ENCODE results near the gene ABL2. TPM values are rescaled to one million over a fixed set of nuclear protein-coding genes. Genes with fewer than 3 reads are reported as not detected.
A peak's percentile ranks its signal among the peaks of the same experiment; 100 is the strongest.
"Not testable (repeated sequence)": the region's sequence is repeated elsewhere in the genome, so short reads cannot be mapped to it uniquely, and the experiment has no call there.

The ABL2 gene
- total RNA-seq, 1 experiment from 2014 or later = 42.2 TPM

DNA sequence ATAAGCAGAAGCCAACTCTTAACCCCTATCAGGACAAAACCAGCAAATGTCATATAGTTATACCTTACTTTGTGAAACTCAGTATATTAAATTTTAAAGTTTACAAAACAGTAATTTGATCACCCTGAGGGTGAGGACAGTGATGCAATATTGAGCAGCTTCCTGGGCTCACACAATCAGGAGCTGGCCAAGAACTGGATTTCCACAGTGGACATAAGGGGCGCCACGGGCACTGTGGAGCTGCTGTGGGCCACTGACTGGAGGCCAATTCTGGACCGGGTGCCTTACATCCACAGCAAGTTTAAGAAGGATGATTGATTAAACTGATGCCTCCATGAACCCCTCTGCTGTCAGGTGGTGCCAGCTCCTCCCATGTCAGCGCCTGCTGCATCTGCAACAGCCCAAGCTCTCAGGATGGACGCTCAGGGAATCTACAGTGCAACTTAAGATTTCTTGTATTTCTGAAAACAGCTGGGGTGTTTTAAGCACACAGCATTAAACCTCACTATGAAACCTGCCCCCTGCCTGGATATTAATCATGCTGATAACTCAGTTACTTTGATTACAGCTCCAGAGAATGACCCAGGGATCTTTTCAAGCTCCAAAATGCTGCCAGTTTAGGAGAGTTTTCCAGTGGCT lies 91.7 kb downstream of the ABL2 start:
- no peak for DNase-seq (ENCODE audit: low read depth)

GRCh38 chr1:179135707-179136106 lies 93.8 kb downstream of the ABL2 start:
- DNase-seq (ENCODE audit: low read depth) = not testable (repeated sequence)

GRCh38 chr1:179135168-179135567 lies 94.3 kb downstream of the ABL2 start:
- DNase-seq (ENCODE audit: low read depth) = not testable (repeated sequence)

GRCh38 chr1:179129702-179130473 lies 99.6 kb downstream of the ABL2 start:
- peak; percentile 58 for DNase-seq (ENCODE audit: low read depth)

GRCh38 chr1:179128520-179128919 lies 101.0 kb downstream of the ABL2 start:
- no peak for DNase-seq (ENCODE audit: low read depth)

DNA sequence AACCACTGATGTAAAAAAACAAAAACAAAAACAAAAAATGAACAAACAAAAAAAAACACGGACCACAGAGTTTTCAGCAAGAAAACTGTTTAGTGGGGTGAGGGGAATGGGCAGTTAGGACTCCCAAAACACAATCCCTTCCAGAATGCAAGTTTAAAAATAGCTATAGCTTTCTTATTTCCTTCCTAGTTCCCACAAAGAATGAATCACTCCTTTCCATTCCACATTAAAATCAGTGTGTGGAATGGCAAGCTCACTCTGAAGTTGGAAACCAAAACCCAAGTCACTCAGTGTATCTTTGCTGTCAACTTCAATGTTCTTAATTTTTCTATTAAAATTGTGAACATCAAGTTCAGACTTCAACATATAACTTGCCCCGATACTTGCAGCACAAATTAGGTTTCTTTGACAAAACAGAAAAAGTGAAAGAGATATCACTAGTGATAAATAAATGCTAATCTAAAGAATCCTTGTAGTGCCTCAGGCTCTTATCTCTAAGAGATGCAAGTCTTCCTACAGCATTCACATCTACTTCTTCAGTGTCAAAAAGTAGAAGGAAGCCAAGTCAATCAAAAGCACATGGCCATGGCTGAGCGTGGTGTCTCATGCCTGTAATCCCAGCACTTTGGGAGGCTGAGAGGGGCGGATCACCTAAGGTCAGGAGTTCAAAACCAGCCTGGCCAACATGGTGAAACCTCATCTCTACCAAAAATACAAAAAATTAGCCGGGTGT lies 102.1 kb downstream of the ABL2 start:
- DNase-seq (ENCODE audit: low read depth) = peak; percentile 67

DNA sequence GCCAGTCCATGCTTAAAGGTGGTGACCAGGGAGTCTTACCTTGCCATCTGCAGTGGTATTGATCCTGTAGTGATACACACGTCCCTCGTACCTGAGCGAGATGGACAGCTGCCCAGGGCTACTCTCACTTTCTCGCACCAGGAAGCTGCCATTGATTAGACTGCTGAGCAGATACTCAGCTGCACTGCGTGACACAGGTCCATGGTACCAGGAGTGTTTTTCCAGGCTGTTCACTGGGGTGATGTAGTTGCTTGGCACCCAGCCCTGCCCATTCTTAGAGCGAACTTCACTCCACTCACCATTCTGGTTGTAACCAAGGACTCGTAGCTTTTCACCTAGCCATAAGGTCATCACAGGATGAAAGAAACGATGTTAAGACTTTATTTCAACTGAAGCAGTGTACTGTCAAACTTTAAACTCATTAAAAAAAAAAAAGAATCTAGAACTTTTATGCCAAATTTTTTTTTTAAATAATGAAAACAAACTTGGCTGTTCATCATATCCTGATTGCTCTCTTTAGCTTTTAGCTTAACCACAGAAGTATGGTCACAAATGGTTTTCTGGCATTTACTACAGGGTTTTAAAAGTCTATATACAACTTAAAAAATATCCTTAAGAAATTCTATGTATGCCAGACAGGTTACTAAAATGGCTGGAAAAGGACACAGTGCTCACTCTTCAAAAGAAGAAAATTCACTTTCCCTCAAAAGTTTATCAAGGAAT lies 103.0 kb downstream of the ABL2 start:
- DNase-seq (ENCODE audit: low read depth) = no peak

DNA sequence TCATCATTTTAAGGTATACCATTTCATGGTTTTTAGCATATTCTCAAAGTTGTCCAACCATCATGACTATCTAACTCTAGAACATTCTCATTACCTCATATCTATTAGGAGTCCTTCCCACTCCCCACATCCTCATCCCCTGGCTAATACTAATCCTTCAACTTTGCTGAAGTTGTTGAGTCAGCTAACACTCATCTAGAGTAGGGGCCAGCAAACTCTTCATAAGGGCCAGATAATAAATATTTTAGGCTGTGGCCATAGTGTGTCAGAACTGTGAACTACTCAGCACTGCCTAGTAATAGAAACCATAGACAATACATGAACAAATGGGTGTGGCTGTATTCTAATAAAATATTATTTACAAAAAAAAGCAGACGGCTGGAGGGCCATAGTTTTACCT lies 104.6 kb downstream of the ABL2 start:
- peak; percentile 73 for DNase-seq (ENCODE audit: low read depth)

GRCh38 chr1:179121159-179121938 lies 108.1 kb downstream of the ABL2 start:
- peak; percentile 57 for DNase-seq (ENCODE audit: low read depth)

DNA sequence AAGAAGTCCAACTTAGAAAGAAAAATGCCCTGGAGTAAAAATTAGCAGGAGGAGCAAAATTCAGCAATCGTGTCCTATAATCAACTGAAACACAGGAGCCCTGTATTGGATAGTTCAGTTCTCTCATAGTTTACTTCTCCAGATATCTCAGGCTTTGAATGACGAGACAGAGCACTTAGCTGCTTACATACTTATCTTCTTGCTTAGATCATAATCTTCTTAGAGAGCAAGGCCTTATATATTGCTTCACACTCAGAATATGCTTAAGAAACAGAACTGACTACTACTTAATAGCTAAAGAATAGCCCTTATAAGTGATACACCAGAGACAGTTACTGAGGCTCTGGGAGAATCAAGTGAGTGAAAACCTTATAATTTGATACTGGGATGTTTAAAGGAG lies 108.7 kb downstream of the ABL2 start:
- no peak for DNase-seq (ENCODE audit: low read depth)

GRCh38 chr1:179119513-179119912 lies 110.0 kb downstream of the ABL2 start:
- no peak for DNase-seq (ENCODE audit: low read depth)

GRCh38 chr1:179115181-179115580 lies 114.3 kb downstream of the ABL2 start:
- DNase-seq (ENCODE audit: low read depth) = no peak

DNA sequence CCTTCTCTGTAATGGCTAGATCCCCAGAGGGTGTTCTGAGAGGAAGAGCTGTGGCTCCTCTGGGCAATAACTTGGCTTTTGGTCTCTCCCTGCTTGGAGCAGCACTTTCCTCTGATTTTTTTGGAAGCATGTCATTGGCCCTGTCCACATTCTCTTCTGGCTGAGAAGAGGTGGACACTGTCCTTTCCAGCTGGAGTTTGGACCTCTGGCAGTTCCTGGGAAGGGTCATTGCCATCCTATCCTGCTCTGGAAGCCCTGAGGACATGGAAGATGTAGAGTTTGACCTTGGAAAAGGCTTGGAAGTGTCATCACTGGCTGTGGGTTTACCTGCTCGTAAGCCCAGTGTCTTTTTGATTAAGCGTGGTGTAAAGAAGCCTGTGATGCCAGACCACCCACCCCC lies 120.8 kb downstream of the ABL2 start:
- DNase-seq (ENCODE audit: low read depth) = no peak

DNA sequence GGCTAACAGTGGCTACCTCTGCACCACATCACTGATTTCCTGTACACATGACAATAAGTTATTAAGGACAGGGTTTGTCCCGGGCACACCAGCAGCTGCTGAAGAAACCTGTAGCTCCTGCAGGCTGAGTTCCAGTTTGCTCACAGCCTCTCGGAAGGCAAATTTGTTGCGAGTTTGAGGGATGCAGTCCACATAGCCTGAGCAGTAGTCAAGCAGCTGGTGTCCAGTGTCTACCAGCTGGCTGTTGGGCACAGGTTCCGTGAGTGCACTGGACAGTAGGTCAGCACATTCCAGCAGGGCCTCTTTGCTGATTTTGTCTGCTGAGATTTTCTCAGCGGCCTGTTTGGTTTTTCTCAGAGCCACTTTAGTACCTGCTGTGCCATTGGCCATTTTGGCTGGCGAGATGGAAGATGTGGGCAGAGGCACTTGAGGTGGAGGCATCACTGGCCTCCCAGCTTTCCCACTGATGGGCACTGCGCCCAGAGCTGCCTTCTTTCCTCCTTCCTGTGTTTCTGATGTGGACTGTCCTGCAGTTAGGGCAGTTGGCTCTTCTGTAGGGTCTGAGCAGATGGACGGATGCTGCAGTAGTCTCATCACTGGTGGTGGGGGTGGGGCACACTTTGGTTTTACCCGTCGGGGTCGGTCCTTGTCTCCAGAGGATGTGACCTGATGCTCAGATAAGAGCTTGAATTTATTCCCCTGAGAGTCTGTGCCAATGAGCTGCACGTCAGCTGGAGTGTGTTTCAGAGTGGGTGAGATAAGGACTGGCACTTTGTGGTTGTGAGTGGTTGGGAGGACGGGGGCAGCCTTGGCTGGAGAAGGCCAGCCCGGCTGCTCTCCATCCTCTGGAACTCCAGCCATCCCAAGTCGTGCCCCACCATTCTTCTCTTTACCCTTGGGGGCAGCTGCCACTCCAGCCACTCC lies 121.5 kb downstream of the ABL2 start:
- DNase-seq (ENCODE audit: low read depth) = no peak

GRCh38 chr1:179105393-179105792 lies 124.1 kb downstream of the ABL2 start:
- DNase-seq (ENCODE audit: low read depth) = no peak

- DNase-seq (ENCODE audit: low read depth) = no peak
Measured at GRCh38 chr1:179104611-179105250, 124.7 kb downstream of the ABL2 start.

DNA sequence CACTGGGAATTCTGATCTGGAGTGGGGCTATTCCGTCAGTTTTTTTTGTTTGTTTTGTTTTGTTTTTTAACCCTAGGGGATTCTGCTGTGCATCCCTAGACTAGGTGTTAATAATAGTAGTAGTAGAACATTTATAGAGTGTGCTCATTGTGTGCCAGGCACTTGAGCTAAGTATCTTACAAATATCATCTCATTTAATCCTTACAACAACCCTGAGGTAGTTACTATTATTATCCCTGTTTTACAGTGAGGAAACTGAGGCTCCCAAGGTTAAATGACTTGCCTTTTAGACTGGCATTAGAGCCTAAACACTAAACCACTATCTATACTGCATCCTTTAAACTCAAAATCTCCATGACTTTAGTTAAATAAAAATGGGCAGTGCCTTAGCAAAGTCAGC lies 125.5 kb downstream of the ABL2 start:
- no peak for DNase-seq (ENCODE audit: low read depth)

DNA sequence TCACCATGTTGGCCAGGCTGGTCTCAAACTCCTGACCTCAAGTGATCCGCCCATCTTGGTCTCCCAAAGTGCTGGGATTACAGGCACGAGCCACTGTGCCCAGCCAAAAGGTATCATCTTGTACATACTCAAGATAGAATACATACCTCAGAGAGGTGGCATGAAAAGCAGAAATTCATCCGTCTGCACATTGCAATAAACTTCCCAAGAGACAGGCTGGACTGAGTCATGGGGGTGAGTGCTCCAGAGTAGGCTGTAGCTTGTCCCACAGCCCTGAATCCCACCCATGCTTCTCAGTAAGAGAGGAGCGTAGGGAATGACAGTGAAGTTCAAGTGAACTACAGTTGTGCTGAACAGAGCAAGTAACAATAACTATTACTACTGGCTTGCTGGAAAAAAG lies 127.9 kb downstream of the ABL2 start:
- no peak for DNase-seq (ENCODE audit: low read depth)

- no peak for DNase-seq (ENCODE audit: low read depth)
Measured at GRCh38 chr1:179099891-179100290, 129.6 kb downstream of the ABL2 start.
